Brain microvascular endothelial cell (primary cell): ENCODE results near the gene PTPRN2.
"Not testable (repeated sequence)": the region's sequence is repeated elsewhere in the genome, so short reads cannot be mapped to it uniquely, and the experiment has no call there.

Experiments used
- DNase-seq: peaks from one replicate; pipeline ENCODE4 v3.0.0-alpha.2; 2020
- H3K27ac ChIP-seq: fragments of 250-450 bp; sonication (Bioruptor Pico); 2 replicates; pipeline ENCODE4 v1.5.1; 2020; ENCODE audit warnings: mild to moderate bottlenecking, moderate library complexity
- H3K27me3 ChIP-seq: fragments of 250-450 bp; sonication (Bioruptor Pico); replicated peaks from 2 replicates; pipeline ENCODE4 v1.5.1; 2020; ENCODE audit warnings: mild to moderate bottlenecking
- H3K36me3 ChIP-seq: fragments of 250-450 bp; sonication (Bioruptor Pico); replicated peaks from 2 replicates; pipeline ENCODE4 v1.5.1; 2020; ENCODE audit warnings: mild to moderate bottlenecking
- H3K4me3 ChIP-seq: 2 replicates; pipeline ENCODE4 v1.5.1; 2011; ENCODE audit warnings: low read depth, mild to moderate bottlenecking, control low read depth, low read length, moderate library complexity
- CTCF ChIP-seq: IDR thresholded peaks from 2 replicates; pipeline ENCODE4 v1.5.1; 2011; ENCODE audit warnings: low read depth, mild to moderate bottlenecking, moderate library complexity, low read length, control low read depth, inconsistent platforms; ENCODE audit errors: missing control alignments
- in situ Hi-C: cut with HindIII; loops from 2 replicates; pipeline ENCODE4 v1.10.0; 2017; ENCODE audit warnings: low sequenced_read_pairs, low pct_ligation_motif_present

Gene PTPRN2

GRCh38 chr7:158351481-158351880 lies 236.1 kb downstream of the PTPRN2 start:
- TF ChIP-seq CTCF = no peak
- Histone ChIP-seq H3K36me3 (no peaks in the 10 kb centered on the region), H3K4me3 (no peak overlapping the region), H3K27ac (no peak overlapping the region), H3K27me3 (no peaks in the 10 kb centered on the region)
- in situ Hi-C loops = no loop called here
- no peak for DNase-seq

- no peak for TF ChIP-seq CTCF
- no peaks in the 10 kb centered on the region for H3K27me3 ChIP-seq
- H3K36me3 ChIP-seq = no peaks in the 10 kb centered on the region
- DNase-seq = no peak
- H3K27ac ChIP-seq = no peak overlapping the region
- H3K4me3 ChIP-seq = no peak overlapping the region
- in situ Hi-C loops = no loop called here
Measured at GRCh38 chr7:158351051-158351450, 236.6 kb downstream of the PTPRN2 start.

DNA sequence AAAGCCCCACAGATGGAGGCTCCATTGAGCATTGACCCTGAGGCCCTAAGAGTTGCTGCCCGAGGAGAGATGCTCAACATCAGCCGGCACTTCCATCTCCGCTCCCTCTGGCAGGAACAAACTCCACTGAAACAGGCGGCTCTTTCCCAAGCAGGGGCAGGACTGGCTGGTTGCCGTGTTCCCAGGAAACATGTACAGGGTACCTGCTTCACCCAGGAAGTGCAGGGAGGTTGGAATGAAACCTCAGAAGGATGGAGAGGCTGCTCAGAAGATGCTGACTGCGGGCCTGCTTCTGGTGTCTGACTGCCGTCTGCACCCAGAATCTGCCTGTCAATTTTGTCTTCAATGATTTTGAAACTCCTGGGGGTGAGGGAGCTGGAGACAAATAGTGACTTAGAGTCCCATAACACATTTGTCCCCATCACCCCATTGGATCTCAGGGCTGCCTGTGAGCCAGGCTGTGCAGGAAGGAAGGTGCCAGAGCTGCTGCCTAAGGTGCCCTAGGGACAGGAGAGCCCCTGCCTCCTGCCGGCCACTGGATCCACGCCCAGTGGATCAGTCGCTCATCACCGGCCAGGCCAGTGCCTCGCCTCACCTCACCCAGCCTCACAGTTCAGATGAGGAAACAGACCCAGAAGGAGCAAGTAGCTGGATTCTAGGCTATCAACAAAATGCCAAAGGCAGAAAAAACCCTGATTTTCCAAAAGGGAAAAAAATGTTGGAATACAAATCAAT lies 237.3 kb downstream of the PTPRN2 start:
- H3K36me3 ChIP-seq = no peaks in the 10 kb centered on the region
- H3K4me3 ChIP-seq = no peak overlapping the region
- DNase-seq = no peak
- TF ChIP-seq CTCF = no peak
- H3K27ac ChIP-seq = no peak overlapping the region
- no peaks in the 10 kb centered on the region for H3K27me3 ChIP-seq
- in situ Hi-C loops = no loop called here

- no peak for DNase-seq
Measured at GRCh38 chr7:158348446-158348845, 239.2 kb downstream of the PTPRN2 start.

GRCh38 chr7:158348039-158348438 lies 239.6 kb downstream of the PTPRN2 start:
- in situ Hi-C loops, DNase-seq, H3K27ac ChIP-seq, H3K27me3 ChIP-seq, H3K36me3 ChIP-seq, H3K4me3 ChIP-seq: not testable (repeated sequence)

More at GRCh38 chr7:158348446-158348845, 239.2 kb downstream of the PTPRN2 start:
- in situ Hi-C loops = no loop called here
- no peak overlapping the region for H3K27ac ChIP-seq
- H3K36me3 ChIP-seq = no peaks in the 10 kb centered on the region
- TF ChIP-seq CTCF = no peak
- no peak overlapping the region for H3K4me3 ChIP-seq
- no peaks in the 10 kb centered on the region for H3K27me3 ChIP-seq

- no peak for DNase-seq
- H3K27me3 ChIP-seq = no peaks in the 10 kb centered on the region
- in situ Hi-C loops = no loop called here
- H3K36me3 ChIP-seq = no peaks in the 10 kb centered on the region
- no peak overlapping the region for H3K27ac ChIP-seq
- no peak overlapping the region for H3K4me3 ChIP-seq
- no peak for TF ChIP-seq CTCF
Measured at GRCh38 chr7:158345731-158346130, 241.9 kb downstream of the PTPRN2 start.
